HepG2 (cell line): ENCODE results near the gene CCBE1. TPM values are rescaled to one million over a fixed set of nuclear protein-coding genes. Genes with fewer than 3 reads are reported as not detected.

ENCODE experiments used
- ATAC-seq: fragments of 200-7000 bp; cut with Tn5 transposase; 3 replicates; pipeline ENCODE4 v1.9.1; 2020; ENCODE audit warnings: mild to moderate bottlenecking, moderate library complexity
- BruUV-seq: library from RNA; stranded (reverse); fragments of 400-500 nt; replicated peaks from 2 replicates; lab custom pipeline; 2021; lab: Mats Ljungman, UMichigan
- CTCF ChIA-PET: fragments of 300-600 bp; formaldehyde crosslinking; extraction: SDS; loops from one replicate; lab custom pipeline; 2021; ENCODE audit warnings: low total read pairs, inconsistent platforms, low intra/inter-chr PET ratio; lab: Yijun Ruan, JAX
- POLR2A ChIA-PET: fragments of 350-600 bp; sonication (Branson Sonifier 250); formaldehyde crosslinking; loops from one replicate; lab custom pipeline; 2020; ENCODE audit warnings: antibody characterized with exemption, inconsistent platforms; lab: Yijun Ruan, JAX
- DNase-seq: peaks from one replicate; pipeline ENCODE4 v3.0.0-alpha.2; 2015; ENCODE audit warnings: low spot score
- FAIRE-seq: peaks from 3 replicates; lab custom pipeline; 2011; peaks lifted over from hg19 to GRCh38; lab: Jason Lieb, UNC
- H2AFZ ChIP-seq: one replicate; pipeline ENCODE4 v1.6.1; 2011; ENCODE audit warnings: low read length, inconsistent platforms
- H3K27ac ChIP-seq: fragments of 300-600 bp; 3 replicates; pipeline ENCODE4 v1.8.0; 2011; ENCODE audit warnings: mixed run types, mild to moderate bottlenecking, mixed read lengths, low read length, inconsistent platforms; ENCODE audit not compliant: insufficient read depth; ENCODE audit errors: extremely low read length
- H3K27me3 ChIP-seq, 2 experiments: fragments of 200-600 bp in 1 of 2; 2 replicates in 1 of 2; 3 replicates in 1 of 2; pipeline versions ENCODE4 v1.6.0 to v1.8.0; 2011; ENCODE audit warnings: low read length in 2 of 2, mild to moderate bottlenecking in 2 of 2, moderate library complexity in 2 of 2, inconsistent platforms in 1 of 2; ENCODE audit not compliant: insufficient read depth in 2 of 2, control insufficient read depth in 1 of 2
- H3K36me3 ChIP-seq, 2 experiments: fragments of 200-600 bp in 1 of 2; replicated peaks in 1 of 2; 2 replicates in 1 of 2; 3 replicates in 1 of 2; pipeline versions ENCODE4 v1.5.1 to v1.8.0; 2011; ENCODE audit warnings: low read length in 2 of 2, inconsistent platforms in 1 of 2; ENCODE audit not compliant: insufficient read depth in 2 of 2, control insufficient read depth in 1 of 2
- H3K4me1 ChIP-seq: 2 replicates; pipeline ENCODE4 v1.5.1; 2012; ENCODE audit warnings: low read length, inconsistent platforms; ENCODE audit not compliant: insufficient read depth
- H3K4me2 ChIP-seq: 2 replicates; pipeline ENCODE4 v1.6.0; 2011; ENCODE audit warnings: low read depth, low read length, inconsistent platforms
- H3K4me3 ChIP-seq, 3 experiments: fragments of 200-600 bp in 1 of 3; sonication (generic), shearing (Covaris generic) in 1 of 3; replicated peaks in 1 of 3; 2 replicates each; pipeline ENCODE4 v1.5.1; 2011 to 2016; ENCODE audit warnings: low read length in 3 of 3, inconsistent platforms in 2 of 3, low read depth in 2 of 3, mild to moderate bottlenecking in 2 of 3, control low read depth in 1 of 3, mixed read lengths in 1 of 3; ENCODE audit not compliant: insufficient read depth in 1 of 3
- H3K79me2 ChIP-seq: one replicate; pipeline ENCODE4 v1.6.1; 2011; ENCODE audit warnings: low read length, inconsistent platforms; ENCODE audit not compliant: insufficient read depth
- H3K9ac ChIP-seq: 2 replicates; pipeline ENCODE4 v1.6.0; 2011; ENCODE audit warnings: mild to moderate bottlenecking, low read depth, low read length, inconsistent platforms; ENCODE audit not compliant: insufficient read depth
- H3K9me3 ChIP-seq: 2 replicates; pipeline ENCODE4 v1.5.1; 2012; ENCODE audit warnings: mild to moderate bottlenecking, low read length
- H4K20me1 ChIP-seq: 2 replicates; pipeline ENCODE4 v1.6.0; 2011; ENCODE audit warnings: inconsistent platforms, mild to moderate bottlenecking, low read length, moderate library complexity; ENCODE audit not compliant: insufficient read depth
- ATF7 ChIP-seq, 2 experiments: fragments of 450-650 bp in 1 of 2; sonication (generic) in 1 of 2; formaldehyde crosslinking in 1 of 2; IDR thresholded peaks; 2 replicates each; pipeline versions ENCODE4 v1.4.0 to v1.6.1; 2016 to 2020; ENCODE audit warnings: antibody characterized with exemption in 1 of 2, mild to moderate bottlenecking in 1 of 2, missing genetic modification reagents in 1 of 2
- CENPT ChIP-seq: sonication (generic); formaldehyde crosslinking; IDR thresholded peaks from 2 replicates; pipeline ENCODE4 v1.8.0; 2022; ENCODE audit warnings: low read depth, mild to moderate bottlenecking, moderate library complexity, missing genetic modification reagents
- HES4 ChIP-seq: sonication (generic); formaldehyde crosslinking; IDR thresholded peaks from 2 replicates; pipeline ENCODE4 v1.9.0; 2021; ENCODE audit warnings: mild to moderate bottlenecking, missing genetic modification reagents, borderline replicate concordance
- HMG20B ChIP-seq: conservative IDR thresholded peaks from 2 replicates; pipeline ENCODE4 v1.6.1; 2016; ENCODE audit warnings: missing genetic modification reagents, missing compliant biosample characterization
- HNRNPH1 ChIP-seq: fragments of 200-400 bp; formaldehyde crosslinking; optimal IDR thresholded peaks from 2 replicates; pipeline ENCODE3; 2017; ENCODE audit warnings: mild to moderate bottlenecking, low read depth, low read length
- MEIS2 ChIP-seq: sonication (generic); formaldehyde crosslinking; IDR thresholded peaks from 2 replicates; pipeline ENCODE4 v1.9.0; 2021; ENCODE audit warnings: mild to moderate bottlenecking, missing genetic modification reagents
- NONO ChIP-seq, 2 experiments: fragments of 450-650 bp in 1 of 2; sonication (generic) in 1 of 2; formaldehyde crosslinking in 1 of 2; IDR thresholded peaks in 1 of 2; conservative IDR thresholded peaks in 1 of 2; 2 replicates each; pipeline versions ENCODE4 v1.6.1 to v1.8.0; 2017 to 2022; ENCODE audit warnings: mild to moderate bottlenecking in 1 of 2, missing genetic modification reagents in 1 of 2, moderate library complexity in 1 of 2
- REL ChIP-seq: sonication (generic); formaldehyde crosslinking; conservative IDR thresholded peaks from 2 replicates; pipeline ENCODE4 v1.8.0; 2022; ENCODE audit warnings: mild to moderate bottlenecking, missing genetic modification reagents, moderate library complexity
- ZNF468 ChIP-seq: sonication (generic); formaldehyde crosslinking; IDR thresholded peaks from 2 replicates; pipeline ENCODE4 v1.8.0; 2022; ENCODE audit warnings: mild to moderate bottlenecking, moderate library complexity, missing genetic modification reagents
- ZNF552 ChIP-seq: sonication (generic); formaldehyde crosslinking; IDR thresholded peaks from 2 replicates; pipeline ENCODE4 v1.9.0; 2022; ENCODE audit warnings: missing genetic modification reagents, mild to moderate bottlenecking, borderline replicate concordance
- ZNF558 ChIP-seq: sonication (generic); formaldehyde crosslinking; IDR thresholded peaks from 2 replicates; pipeline ENCODE4 v1.9.0; 2022; ENCODE audit warnings: mild to moderate bottlenecking, missing genetic modification reagents, borderline replicate concordance
- WGBS: methylation state at CpG from one replicate; pipeline ENCODE4 v1.1.6; 2017; ENCODE audit warnings: low lambda C conversion rate; 5-methylcytosine and 5-hydroxymethylcytosine counted together
- in situ Hi-C: cut with HindIII; loops from 2 replicates; pipeline ENCODE4 v1.10.0; 2017; ENCODE audit warnings: low pct_unique_long_range_greater_than_20kb; ENCODE audit not compliant: extremely low pct_ligation_motif_present
- intact Hi-C: fragments of 100-400 bp; cut with micrococcal nuclease; formaldehyde crosslinking; loops from one replicate; pipeline ENCODE4 v1.10.0; 2022; ENCODE audit not compliant: unreplicated experiment
- polyA plus RNA-seq, 8 experiments: library from polyadenylated mRNA; depleted of rRNA in 3 of 8; stranded (reverse) in 7 of 8; unstranded in 1 of 8; fragments of >200 nt; fragmentation: Illumina TruSeq in 4 of 8; extraction: Trizol in 4 of 8; gene quantifications; 2 replicates each; pipeline versions ENCODE4 v1.2.1 to v1.2.3, GENCODE V29; 2011 to 2016; ENCODE audit warnings: low read depth in 4 of 8, missing spikeins in 1 of 8, mixed read lengths in 1 of 8; ENCODE audit not compliant: insufficient read depth in 1 of 8
- total RNA-seq, 5 experiments: library from RNA; depleted of rRNA; stranded (reverse); fragments of >200 nt; fragmentation: Illumina TruSeq; extraction: Trizol; gene quantifications; 2 replicates each; pipeline ENCODE4 v1.2.3, GENCODE V29; 2016; ENCODE audit warnings: low read depth in 1 of 5
- TF ChIP-seq, protein P1 (sequence below): sonication (generic); formaldehyde crosslinking; IDR thresholded peaks from 2 replicates; pipeline ENCODE4 v1.5.1; 2020; ENCODE audit warnings: missing genetic modification reagents, mild to moderate bottlenecking, borderline replicate concordance
- TF ChIP-seq, protein P2 (sequence below): sonication (generic); formaldehyde crosslinking; IDR thresholded peaks from 2 replicates; pipeline ENCODE4 v1.5.0; 2020; ENCODE audit warnings: mild to moderate bottlenecking, low read depth, missing genetic modification reagents, borderline replicate concordance
- TF ChIP-seq, protein P3 (sequence below): sonication (generic); formaldehyde crosslinking; IDR thresholded peaks from 2 replicates; pipeline ENCODE4 v1.8.0; 2022; ENCODE audit warnings: mild to moderate bottlenecking, missing genetic modification reagents

Gene CCBE1
- total and polyA plus RNA-seq, 2 of the 13 experiments (the other 11 are each of a cell fraction or from before 2014, with no cell fraction given) = not detected

DNA sequence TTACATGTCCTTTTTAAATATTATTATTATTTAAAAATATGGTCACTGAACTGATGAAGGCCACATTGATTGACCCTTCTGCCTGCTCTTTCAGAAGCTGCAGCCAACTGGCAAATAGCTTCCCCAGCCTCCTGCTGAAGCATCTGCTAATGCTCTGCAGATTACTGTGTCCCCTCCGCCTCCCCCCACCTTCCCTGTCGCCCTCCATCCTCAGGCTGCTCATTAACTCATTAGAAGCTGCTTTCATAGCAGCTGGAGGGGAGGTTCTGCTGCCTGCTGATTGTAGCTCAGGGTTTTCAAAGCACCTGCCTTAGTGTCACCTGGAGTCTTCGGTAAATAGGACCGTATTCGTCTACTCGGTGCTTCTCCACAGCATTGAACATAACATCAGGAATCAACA lies 313.4 kb downstream of the CCBE1 start (continued):
- TF ChIP-seq, protein P1, sequence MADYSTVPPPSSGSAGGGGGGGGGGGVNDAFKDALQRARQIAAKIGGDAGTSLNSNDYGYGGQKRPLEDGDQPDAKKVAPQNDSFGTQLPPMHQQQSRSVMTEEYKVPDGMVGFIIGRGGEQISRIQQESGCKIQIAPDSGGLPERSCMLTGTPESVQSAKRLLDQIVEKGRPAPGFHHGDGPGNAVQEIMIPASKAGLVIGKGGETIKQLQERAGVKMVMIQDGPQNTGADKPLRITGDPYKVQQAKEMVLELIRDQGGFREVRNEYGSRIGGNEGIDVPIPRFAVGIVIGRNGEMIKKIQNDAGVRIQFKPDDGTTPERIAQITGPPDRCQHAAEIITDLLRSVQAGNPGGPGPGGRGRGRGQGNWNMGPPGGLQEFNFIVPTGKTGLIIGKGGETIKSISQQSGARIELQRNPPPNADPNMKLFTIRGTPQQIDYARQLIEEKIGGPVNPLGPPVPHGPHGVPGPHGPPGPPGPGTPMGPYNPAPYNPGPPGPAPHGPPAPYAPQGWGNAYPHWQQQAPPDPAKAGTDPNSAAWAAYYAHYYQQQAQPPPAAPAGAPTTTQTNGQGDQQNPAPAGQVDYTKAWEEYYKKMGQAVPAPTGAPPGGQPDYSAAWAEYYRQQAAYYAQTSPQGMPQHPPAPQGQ (CRISPR knock-in tag) = no peak
- TF ChIP-seq HNRNPH1 (no peak), HES4 (CRISPR knock-in tag) (no peak), CENPT (CRISPR knock-in tag) (no peak), MEIS2 (CRISPR knock-in tag) (no peak)

DNA sequence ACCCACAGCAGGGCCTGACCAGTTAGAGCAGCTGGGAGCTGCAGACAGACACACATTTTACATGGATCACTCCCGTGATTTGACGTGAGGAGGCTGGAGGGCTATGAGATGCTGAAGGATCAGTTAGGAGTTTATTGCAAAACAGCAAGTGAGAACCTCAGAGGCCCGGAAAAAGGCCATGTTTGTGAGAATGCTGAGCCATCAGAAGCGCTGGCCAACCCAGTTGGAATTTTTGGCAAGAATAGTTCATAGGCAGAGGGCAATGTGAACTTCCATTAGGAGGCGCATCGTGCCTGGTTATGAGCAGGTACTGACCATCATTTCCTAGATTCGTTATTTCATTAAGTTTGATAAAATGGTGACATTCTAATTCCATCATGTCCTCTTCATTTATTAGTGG lies 314.8 kb downstream of the CCBE1 start:
- H3K9me3 ChIP-seq = no peaks in the 10 kb centered on the region
- intact Hi-C loops = no loop called here
- FAIRE-seq = no peak
- H4K20me1 ChIP-seq = no peaks in the 10 kb centered on the region
- H3K27ac ChIP-seq = no peak overlapping the region
- no TSS peak for BruUV-seq
- no peak overlapping the region for H3K9ac ChIP-seq
- CTCF ChIA-PET = no interaction called here
- H3K4me3 ChIP-seq = no peak overlapping the region
- TF ChIP-seq ZNF468 (CRISPR knock-in tag) (no peak), NONO (IDR thresholded peaks at IDR 0.05) (no peak), NONO (CRISPR knock-in tag; conservative IDR thresholded peaks at IDR 0.05) (no peak), ZNF558 (CRISPR knock-in tag) (no peak), ZNF552 (CRISPR knock-in tag) (no peak), ATF7 (IDR thresholded peaks at IDR 0.05) (no peak), ATF7 (CRISPR knock-in tag; IDR thresholded peaks at IDR 0.05) (no peak), REL (CRISPR knock-in tag) (no peak), HMG20B (CRISPR knock-in tag) (no peak)
- TF ChIP-seq, protein P2, sequence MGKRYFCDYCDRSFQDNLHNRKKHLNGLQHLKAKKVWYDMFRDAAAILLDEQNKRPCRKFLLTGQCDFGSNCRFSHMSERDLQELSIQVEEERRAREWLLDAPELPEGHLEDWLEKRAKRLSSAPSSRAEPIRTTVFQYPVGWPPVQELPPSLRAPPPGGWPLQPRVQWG (CRISPR knock-in tag) = no peak
- TF ChIP-seq, protein P3, sequence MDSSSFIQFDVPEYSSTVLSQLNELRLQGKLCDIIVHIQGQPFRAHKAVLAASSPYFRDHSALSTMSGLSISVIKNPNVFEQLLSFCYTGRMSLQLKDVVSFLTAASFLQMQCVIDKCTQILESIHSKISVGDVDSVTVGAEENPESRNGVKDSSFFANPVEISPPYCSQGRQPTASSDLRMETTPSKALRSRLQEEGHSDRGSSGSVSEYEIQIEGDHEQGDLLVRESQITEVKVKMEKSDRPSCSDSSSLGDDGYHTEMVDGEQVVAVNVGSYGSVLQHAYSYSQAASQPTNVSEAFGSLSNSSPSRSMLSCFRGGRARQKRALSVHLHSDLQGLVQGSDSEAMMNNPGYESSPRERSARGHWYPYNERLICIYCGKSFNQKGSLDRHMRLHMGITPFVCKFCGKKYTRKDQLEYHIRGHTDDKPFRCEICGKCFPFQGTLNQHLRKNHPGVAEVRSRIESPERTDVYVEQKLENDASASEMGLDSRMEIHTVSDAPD (CRISPR knock-in tag) = no peak
- TF ChIP-seq, all 625 proteins: peak for 0
- in situ Hi-C loops = no loop called here
- WGBS = 47% methylated on average over 7 of the region's 7 CpGs
- no peaks in the 10 kb centered on the region for H3K4me1 ChIP-seq
- H2AFZ ChIP-seq = no peak overlapping the region
- H3K79me2 ChIP-seq = no peaks in the 10 kb centered on the region
- H3K4me2 ChIP-seq = no peak overlapping the region
- DNase-seq (no peak), ATAC-seq (no peak)
- H3K27me3 ChIP-seq = peaks cover 0 to 16% of the 10 kb centered on the region in 2 experiments; a peak in 2 of 5 replicates
- POLR2A ChIA-PET = no interaction called here
- no peaks in the 10 kb centered on the region for H3K36me3 ChIP-seq
